IPS-11a (cell line): ENCODE results near the gene PRDM16.

Experiments
- H3K4me3 ChIP-seq: one replicate; pipeline ENCODE4 v1.5.1; 2013; ENCODE audit warnings: low read depth, low read length, control low read depth

Gene PRDM16

DNA sequence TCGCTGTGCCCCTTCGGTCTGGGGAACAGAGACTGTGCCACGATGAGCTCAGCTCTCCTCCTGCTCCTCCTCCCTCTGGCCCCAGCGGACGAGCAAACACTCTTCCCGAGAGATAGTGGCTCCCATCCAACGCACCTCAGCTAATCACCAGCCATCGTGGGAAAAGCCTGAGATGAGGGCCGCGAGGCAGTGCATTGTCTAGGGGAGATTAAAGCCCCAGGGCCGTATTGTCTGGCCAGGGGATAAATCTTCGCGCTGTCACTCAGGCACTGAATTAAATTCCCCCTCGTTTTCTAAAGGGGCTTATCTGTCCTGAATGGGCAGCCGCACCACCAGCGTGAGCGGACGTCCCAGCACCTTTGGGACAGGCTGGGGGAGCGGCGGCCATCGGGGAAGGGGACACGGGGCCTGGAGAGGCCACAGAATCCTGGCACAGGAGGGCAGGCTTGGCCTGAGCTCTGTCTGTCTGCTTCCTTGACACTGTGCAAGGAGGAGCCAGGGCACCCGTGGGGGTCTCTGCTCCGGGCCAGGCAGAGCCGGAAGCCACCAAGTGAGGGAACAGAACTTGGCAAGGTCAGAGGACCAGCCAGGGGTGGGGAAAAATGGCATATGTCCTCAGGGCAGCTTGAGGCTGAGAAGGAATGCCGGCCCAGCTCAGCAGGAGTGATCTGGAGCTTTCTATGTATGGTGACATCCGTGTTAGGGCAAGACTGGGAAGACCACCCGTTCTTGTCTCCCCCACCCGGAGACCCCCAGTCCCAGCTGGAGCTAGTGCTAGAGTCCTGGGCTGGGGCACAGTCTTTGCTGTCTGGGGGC is 32.3 kb downstream of the PRDM16 start:
- H3K4me3 ChIP-seq, result no peak overlapping the region

DNA sequence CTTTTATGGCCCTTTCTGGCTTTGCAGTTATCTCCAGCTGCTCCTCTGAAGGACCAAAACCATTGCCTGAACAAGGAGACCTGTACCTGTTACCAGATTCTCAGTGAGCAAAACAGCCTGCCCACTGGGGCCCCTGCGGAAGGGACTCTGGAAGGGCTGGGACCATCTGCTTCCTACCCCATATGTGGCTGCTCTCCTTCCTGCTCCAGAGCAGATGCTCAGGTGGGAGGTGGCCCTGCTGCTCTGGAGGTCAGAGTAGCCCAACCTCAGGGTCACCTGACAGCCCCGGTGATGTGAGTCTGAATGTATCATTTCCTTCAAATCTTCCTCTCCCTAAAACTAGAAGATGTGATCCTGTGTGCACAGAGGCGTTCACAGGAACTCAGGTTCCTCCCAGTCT is 33.6 kb downstream of the PRDM16 start:
- H3K4me3 ChIP-seq, result no peak overlapping the region

DNA sequence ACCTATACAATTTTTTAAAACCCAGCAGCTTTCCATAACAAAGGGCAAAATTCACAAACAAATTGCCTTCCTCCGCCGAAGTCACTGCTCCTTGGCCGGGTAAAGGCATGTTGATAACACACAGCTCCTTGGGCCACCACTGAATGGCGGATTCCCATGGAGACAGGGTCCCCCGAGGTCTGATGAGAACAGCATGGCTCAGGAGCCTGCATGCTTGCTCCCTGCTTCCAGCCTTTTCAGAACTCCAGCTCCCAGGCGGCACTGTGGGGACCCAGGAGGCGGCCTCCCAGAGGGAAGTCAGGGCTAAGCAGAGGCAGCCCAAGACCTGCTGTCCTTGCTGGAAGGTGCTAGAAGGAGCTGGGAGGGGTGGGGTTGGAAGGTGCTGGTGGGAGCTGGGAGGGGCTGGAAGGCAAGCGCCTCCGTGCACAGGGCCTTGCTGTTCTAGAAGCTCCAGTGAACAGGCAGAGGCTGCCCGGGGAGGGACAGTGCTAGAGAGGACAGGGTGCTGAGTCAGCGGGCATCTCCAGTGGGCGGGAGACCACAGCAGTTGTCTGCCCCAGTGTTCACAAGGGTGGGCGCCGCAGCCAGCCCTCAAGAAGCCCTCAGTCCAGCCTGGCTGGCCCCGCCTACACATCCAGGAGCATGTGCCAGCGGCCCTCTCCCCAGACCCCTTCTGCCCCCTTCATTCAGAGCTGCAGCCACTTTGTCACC is 35.1 kb downstream of the PRDM16 start:
- no peak overlapping the region for H3K4me3 ChIP-seq

DNA sequence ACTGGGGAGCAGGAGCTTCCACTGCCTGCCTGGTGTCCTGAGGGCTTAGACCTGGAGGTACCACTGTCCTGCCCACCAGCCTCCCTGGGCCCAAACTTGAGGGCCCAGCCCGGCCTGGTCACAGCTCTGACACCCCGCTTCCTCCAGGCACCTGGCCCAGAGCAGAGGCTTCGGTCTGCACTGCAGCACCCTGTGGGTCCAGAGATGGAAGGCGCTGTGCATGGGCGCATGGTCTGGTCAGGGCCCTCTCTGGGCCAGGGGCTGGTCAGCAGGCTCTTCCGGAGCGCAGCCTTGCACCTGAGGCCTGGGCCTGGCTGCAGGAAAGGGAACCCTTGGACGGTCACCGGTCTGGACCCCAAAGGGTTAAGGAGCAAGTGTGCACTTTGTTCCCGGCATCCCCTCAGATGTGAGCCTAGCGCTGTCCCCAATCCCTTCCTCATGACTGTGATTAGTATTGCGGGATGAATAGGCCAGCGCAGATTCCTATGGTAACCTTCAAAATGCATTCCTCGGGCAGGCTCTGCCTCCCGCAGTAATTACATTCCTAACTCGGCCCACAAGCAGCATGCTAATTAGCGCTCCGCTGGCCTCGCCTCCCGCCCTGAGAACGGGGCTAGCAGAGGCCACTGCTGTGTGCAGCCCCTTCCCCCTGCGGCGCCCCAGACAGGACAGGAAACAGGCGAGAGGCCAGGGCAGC is 36.3 kb downstream of the PRDM16 start:
- H3K4me3 ChIP-seq, result no peak overlapping the region

DNA sequence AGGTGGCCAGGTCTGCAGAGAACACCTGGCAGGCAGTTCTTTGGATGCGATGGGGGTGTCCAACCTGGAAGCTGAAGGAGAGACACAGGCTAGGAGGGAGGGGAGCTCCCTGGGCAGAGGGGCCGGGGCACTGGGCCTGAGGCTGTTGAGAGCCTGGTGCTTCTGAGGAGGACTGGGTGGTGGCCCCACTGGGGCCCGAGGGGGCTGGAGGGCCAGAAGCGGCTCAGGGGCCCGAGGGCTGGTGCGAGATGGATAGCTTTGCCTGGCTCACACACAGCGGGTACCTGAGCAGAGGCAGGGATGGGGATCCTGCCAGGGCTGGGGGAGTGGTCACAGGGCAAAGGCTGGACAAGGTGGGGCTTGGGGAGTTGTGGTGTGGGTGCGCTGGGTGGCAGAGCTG is 37.2 kb downstream of the PRDM16 start:
- no peak overlapping the region for H3K4me3 ChIP-seq

DNA sequence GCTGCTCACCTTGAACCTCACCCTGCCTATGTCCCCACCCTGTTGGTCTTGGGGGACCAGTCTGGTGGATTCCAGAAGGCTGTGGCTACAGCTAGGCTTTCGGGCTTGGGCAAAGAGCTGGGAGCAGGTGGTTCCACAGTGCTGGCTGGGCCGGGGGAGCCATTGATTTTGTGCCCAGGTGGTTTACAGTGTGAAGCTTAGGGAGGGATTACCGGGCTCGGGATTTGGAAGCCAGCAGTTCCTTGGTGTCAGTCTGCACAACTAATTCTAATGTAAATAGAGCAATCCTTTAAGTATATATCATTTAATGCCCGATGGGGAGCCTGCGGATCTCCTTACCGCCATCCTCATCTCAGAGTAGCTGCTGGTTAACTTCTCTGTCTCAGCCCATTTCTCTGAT is 38.2 kb downstream of the PRDM16 start:
- H3K4me3 ChIP-seq, result no peak overlapping the region

DNA sequence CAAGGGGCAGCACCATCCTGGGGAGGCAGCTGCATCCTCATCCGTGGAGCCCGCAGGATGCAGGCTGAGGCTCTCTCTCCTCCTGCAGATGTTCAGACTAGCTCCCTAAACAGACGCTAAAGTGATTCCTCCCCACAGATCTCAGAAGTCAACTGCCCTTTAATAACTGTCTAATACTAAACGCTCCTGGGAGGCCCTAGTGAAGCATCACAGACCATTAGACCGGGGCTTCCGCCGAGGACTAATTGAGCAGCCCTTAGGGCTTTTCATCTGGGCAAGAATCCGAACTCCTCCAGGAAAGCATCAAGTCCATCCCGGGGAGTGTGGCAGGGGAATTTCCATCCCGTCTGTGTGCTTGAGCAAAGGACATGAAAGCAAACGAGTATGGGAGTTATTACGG is 40.4 kb downstream of the PRDM16 start:
- no peak overlapping the region for H3K4me3 ChIP-seq

DNA sequence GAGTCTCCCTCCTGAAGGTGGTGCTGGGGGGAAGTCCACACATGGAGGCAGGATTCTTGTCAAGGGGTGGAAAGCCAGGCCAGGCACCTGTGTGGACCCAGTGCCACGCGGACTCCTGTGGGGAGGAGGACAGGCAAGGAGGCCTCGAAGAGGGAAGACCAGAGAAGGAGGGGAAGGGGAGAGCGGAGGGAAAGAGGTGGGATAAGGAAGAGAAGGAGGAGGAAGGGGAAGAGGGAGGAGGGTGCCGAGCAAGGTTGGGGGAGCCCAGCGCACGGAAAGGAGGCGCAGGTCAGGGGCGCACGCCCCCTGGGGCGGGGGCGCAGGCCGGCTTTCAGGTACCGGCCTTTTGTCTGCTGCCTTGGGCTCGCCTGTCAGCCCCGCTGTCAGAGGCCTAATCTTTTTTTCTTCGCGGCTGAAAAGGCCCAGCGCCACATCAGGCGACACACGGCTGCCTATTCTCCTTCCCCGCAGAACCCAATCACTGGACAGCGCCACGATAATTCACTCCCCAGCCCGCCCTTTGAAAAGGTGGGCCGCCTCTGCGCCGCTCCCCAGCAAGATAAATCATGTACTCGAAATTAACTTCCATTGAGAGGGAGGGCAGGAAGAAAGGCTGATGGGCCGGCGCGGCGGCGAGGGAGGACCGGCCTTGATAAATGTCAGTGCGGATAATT is 42.5 kb downstream of the PRDM16 start:
- H3K4me3 ChIP-seq, result no peak overlapping the region

DNA sequence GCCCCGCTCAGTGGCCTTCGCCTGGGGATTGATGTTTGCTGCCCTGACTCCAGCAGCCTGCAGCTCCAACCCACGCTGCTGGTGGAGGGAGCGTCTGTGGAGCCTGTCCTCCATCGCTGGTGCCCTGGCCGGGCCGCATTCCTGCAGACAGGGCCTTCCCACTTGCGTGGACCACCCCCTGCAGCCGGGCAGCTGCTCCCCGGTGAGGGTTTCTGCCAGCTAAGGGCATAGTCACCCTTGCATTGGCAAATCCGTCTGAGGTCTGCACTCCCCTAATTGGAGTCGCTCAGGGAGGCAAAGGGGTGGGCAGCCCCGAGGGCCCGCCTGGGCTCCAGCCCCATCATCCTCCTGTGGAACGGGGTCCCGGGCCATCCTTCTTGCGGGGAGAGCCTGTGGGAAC is 43.5 kb downstream of the PRDM16 start:
- no peak overlapping the region for H3K4me3 ChIP-seq

DNA sequence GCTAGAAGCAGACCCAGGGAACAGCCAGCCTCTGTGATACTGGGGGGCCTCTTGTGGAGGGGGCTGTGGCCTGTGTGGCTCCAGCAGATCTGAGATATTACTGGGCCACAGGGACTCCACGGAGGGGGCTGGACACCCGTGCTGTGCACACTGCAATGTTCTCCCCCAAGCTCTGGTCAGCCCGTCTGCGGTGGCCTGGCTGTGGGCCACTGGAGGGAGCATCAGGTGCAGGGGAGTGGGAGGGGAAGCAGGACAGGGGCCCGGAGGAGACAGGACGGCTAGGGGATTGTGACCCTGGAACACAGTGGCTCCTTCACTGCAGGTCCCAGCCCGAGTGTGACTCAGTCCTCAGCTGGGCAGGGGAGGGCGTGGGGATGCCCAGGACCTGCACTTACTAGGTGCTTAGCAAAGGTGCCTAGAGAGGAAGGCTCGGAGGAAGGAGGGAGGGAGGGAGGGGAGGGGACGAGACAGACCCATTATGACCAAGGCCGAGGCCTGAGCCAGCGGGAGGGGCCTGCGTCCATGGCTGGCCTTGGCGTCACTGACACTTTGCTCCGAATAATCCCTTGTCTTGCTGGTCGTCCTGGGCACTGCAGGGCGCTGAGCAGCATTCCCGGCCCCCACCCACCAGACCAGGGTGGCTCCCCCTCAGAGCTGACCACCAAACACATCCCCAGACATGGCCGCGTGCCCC is 44.2 kb downstream of the PRDM16 start:
- no peak overlapping the region for H3K4me3 ChIP-seq

DNA sequence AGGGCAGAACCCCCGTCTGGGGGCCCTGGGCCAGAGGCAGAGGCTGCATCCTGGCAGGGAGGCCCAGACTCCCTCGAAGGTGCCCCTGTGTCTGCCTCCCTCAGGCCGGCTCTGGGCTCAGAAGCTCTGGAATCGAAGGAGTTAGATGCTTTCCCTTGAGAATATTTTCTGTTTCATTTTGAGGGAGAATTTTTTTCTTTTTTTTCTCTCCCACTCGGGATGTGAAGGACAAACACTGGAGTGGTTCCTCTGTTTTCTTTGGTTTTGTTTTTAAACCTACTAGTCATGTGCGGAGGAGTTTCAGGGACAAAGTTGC is 44.7 kb downstream of the PRDM16 start:
- no peak overlapping the region for H3K4me3 ChIP-seq

DNA sequence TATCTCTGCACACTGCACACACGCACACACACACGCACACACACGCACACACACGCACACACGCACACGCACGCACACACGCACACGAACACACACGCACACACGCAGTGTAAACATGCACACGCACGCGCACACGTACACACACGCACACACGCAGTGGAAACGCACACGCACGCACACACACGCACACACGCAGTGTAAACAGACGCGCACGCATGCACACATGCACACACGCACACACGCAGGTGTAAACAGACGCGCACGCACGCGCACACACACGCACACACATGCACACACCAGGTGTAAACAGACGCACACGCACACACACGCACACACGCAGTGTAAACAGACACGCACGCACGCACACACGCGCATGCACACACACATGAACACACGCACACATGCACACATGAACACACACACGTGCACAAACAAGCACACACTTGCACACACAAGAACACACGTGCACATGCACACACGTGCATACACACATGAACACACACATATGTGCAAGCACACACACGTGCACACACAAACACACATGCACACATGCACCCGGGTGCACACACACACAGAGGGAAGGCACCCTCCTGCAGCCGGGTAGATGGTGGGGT is 45.2 kb downstream of the PRDM16 start:
- H3K4me3 ChIP-seq, result no peak overlapping the region

DNA sequence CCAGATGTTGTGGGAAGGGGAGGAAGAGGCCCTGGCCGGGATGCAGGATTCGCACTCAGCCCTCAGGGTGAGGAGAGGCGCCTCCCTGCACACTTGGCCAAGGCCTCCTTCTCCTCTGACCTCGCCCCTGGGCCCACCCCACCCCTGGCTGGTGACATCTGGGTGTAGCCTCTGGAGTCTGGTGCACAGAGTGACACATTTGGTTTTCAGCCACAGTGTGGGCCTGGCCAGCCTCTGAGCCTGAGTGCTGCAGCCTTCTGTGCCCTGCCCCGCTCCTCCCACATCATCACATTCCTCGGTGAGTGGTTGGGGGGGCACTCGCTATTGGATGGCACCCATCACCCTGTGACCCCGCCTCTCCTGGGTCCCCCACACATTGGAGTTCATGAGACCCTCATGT is 45.8 kb downstream of the PRDM16 start:
- H3K4me3 ChIP-seq, result no peak overlapping the region

DNA sequence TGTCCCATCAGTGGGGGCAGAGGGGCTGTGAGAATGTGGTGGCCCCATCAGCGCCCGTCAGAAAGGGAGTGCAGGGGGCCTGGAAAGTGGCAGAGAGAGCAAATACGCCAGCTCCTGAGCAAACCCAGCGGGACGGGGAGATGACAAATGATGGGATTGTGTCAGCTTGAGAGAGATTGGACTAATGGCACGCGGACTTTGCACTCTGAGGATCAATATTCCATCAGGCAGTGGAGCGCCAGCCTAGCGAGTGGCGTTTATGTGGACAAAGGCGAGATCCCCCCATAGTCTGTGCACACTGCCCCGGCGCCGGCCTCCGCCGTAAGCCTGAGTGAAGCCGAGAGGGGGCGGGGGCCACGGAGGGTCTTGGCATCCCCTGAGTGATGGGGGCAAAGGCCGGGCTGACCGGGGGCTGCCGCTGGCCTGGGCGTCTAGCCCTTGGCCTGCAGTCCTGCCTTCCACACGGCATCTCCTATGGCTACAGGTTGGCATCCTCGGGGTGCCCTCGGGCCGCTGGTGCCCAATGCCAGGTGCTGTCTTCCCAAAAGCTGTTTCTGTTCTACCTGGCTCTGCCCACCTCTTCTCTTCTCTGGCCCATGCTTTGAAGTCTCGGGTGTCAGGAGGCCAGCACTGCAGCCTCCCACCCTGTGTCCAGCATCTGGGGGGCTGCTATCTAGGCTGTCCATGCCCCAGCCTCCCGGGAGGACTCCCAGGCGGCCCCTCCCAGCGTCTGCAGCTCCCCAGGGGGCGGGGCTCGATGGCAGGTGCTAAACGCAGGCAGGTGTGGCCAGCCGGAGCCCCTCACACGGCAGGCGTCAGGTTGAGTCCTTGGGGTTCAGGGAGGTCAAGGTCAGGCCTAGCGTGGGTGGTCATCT is 46.5 kb downstream of the PRDM16 start:
- H3K4me3 ChIP-seq, result no peak overlapping the region

DNA sequence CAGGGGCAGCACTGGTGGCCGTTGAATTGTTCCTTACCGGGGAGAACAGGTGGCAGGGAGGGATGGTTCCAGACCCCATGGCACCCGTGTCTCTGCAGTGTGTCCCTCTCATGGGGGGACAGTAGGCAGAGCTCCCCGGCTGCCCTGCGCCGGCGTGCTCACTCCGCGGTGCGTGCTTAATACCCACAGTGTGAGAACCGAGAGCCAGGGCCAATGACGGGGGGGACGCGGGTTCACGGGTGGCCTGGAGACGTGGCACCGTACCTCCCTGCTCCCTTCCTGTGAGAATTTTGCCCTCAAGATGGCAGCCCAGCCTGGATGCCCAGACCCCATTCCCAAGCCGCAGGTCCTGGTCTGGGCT is 47.1 kb downstream of the PRDM16 start:
- H3K4me3 ChIP-seq, result no peak overlapping the region

DNA sequence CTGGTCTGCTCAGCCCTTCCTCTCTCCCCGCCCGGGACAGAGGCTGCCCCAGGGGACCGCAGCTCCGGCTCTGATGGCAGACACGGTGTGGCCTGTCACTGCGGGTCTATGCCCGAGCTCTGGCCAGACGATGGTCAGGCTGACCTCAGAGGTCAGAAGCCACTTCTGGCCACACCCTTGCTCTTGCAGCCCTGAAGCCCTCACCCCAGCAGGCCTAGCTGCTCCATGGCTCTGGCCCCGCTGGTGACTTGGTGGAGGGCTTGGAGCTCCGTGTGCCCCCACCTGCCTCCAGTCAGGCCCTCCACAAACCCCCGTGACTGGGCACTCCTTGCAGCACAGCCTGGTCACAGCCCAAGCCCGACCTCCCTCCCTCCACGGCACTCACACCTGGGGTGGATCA is 47.6 kb downstream of the PRDM16 start:
- no peak overlapping the region for H3K4me3 ChIP-seq

DNA sequence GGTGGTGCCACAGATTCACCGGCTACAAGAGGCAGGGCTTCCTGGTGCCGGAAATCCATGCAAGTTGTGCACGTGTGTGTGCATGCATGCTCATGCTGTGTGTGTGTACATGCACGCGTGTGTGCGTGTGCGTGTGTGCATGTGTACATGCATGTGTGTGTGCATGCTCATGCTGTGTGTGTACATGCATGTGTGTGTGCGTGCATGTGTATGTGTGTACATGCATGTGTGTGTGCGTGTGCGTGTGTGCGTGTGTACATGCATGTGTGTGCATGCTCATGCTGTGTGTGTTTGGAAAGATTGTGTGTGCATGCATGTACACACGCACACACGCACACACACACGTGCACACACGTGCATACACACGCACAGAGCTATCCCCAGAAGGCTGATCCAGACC is 48.9 kb downstream of the PRDM16 start:
- no peak overlapping the region for H3K4me3 ChIP-seq

DNA sequence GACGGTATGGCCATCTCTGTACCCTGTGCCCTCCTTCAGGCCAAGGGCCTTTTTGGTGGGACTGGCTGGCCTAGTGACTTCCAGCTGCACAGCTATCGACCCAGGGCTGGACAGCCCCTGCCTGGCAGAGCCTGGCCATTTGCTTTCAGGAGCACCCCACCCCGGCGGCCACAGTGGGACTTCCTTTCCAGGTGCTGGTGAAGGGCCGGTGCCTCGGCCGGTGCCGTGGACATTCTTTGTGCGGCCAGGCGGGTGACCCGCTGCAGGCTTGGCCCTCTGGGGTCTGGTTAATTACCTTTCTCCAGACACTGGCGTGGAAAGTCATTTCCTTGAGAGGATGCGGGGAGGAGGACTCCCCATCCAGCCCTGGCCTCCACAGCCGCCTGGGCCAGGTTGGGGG is 50.1 kb downstream of the PRDM16 start:
- H3K4me3 ChIP-seq, result no peak overlapping the region

DNA sequence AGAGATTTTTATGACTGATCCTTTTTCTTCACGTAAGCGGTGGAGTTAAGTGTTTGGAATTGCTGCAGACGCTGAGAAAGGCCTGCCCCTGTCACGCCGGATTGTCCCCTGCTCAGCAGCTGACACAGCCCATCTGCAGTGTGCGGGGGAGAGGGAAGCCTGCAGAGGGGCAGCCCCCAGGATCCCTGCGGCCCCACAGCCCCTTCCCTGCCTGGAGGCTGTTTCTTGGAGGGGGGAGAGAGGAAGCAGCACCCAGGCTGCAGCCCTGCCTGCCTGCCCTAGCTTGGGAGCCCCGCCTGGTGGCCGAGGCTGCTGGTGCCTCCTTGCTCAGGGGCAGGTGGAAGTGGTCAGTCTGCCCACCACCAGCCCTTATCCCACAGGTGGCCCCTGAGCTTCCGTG is 50.7 kb downstream of the PRDM16 start:
- H3K4me3 ChIP-seq, result no peak overlapping the region

DNA sequence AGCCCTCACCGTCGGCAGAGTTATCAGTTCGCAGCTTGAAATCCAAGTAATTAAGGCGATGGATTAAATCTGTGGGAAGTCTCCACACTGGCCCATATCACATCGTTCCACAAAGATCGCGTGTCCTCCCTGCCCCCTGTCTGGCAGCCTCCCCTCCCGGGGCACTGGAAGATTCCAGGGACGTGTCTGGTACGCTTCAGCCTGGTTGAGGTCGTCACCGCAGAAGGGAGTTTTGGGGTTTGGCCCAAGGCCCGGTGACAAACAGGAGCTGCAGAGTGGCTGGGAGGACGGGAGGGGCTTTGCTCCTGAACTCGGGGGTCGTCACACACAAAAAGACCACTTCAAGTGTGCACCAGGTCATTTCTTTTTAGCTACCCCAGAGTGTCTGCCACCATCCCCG is 51.1 kb downstream of the PRDM16 start:
- no peak overlapping the region for H3K4me3 ChIP-seq
